ENCODE measurements around the gene CCL1.

DNA sequence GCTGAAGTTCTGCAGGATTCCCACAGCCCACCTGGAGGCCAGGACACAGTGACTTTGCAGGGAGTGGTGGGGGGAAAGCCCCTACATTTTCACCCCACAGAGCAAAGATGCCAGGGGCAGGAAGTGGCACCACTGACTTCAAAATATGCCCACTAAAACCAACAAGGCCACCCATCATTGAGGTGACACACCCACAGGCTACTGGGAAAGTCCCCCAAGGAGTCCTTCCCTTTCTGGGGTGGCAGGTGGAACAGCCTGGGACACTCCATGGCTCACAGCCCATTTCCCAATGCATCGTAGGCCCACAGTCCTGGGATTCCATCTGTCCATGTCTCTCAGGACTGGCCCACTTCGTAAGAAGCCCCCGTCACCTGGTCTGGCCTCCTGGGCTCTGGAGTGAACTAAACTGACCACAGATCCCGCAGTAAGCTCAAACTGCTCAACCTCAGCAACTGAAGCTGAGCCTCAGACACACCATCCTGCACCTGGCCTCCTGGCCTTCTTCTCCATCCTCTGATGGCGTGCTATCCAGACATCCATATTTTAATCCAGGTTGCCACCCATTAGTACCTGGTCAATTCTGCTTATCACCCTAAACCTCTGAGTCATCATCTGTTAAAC lies 7.5 kb upstream of the CCL1 start:
- TF ChIP-seq, protein P1, sequence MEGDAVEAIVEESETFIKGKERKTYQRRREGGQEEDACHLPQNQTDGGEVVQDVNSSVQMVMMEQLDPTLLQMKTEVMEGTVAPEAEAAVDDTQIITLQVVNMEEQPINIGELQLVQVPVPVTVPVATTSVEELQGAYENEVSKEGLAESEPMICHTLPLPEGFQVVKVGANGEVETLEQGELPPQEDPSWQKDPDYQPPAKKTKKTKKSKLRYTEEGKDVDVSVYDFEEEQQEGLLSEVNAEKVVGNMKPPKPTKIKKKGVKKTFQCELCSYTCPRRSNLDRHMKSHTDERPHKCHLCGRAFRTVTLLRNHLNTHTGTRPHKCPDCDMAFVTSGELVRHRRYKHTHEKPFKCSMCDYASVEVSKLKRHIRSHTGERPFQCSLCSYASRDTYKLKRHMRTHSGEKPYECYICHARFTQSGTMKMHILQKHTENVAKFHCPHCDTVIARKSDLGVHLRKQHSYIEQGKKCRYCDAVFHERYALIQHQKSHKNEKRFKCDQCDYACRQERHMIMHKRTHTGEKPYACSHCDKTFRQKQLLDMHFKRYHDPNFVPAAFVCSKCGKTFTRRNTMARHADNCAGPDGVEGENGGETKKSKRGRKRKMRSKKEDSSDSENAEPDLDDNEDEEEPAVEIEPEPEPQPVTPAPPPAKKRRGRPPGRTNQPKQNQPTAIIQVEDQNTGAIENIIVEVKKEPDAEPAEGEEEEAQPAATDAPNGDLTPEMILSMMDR (IDR thresholded peaks at IDR 0.05; ENCODE audit: insufficient read depth, low read depth, low read length), result no peak
- no peak for TF ChIP-seq EZH2 (IDR thresholded peaks at IDR 0.05; ENCODE audit: insufficient read depth, low read length)

Measured in astrocyte (in vitro differentiated cells and primary cell).